ENCODE results near the gene KCNH2.

KCNH2 gene

GRCh38 chr7:150969475-150969874 lies 8.6 kb downstream of the KCNH2 start:
- Histone ChIP-seq H3K4me1 (ENCODE audit: control insufficient read depth in 1 of 2, insufficient read depth in 2 of 2, low read length in 2 of 2) (peaks cover 6 to 31% of the 10 kb centered on the region in 2 donors), H3K9ac (ENCODE audit: low read depth in 1 of 2, low read length in 2 of 2) (no peak overlapping the region), H3K4me3 (ENCODE audit: low read depth in 1 of 2, low read length in 2 of 2) (no peak overlapping the region), H3K36me3 (ENCODE audit: control insufficient read depth in 1 of 2, insufficient read depth in 2 of 2, low read length in 2 of 2) (no peaks in the 10 kb centered on the region), H3K9me3 (ENCODE audit: control insufficient read depth in 1 of 2, low read length in 2 of 2) (no peaks in the 10 kb centered on the region), H3K27me3 (ENCODE audit: control insufficient read depth in 1 of 2, insufficient read depth in 2 of 2, low read length in 2 of 2) (no peaks in the 10 kb centered on the region), H3K27ac (ENCODE audit: low read depth, low read length) (no peak overlapping the region)

- no peak overlapping the region for H3K27ac ChIP-seq (ENCODE audit: low read depth, low read length)
- H3K27me3 ChIP-seq (ENCODE audit: control insufficient read depth in 1 of 2, insufficient read depth in 2 of 2, low read length in 2 of 2), result no peaks in the 10 kb centered on the region
- no peaks in the 10 kb centered on the region for H3K9me3 ChIP-seq (ENCODE audit: control insufficient read depth in 1 of 2, low read length in 2 of 2)
- H3K9ac ChIP-seq (ENCODE audit: low read depth in 1 of 2, low read length in 2 of 2), result no peak overlapping the region
- peaks cover 6 to 26% of the 10 kb centered on the region in 2 donors for H3K4me1 ChIP-seq (ENCODE audit: control insufficient read depth in 1 of 2, insufficient read depth in 2 of 2, low read length in 2 of 2)
- no peaks in the 10 kb centered on the region for H3K36me3 ChIP-seq (ENCODE audit: control insufficient read depth in 1 of 2, insufficient read depth in 2 of 2, low read length in 2 of 2)
- no peak overlapping the region for H3K4me3 ChIP-seq (ENCODE audit: low read depth in 1 of 2, low read length in 2 of 2)
Observed at GRCh38 chr7:150968734-150969372, 9.3 kb downstream of the KCNH2 start.

GRCh38 chr7:150968056-150968733 lies 9.9 kb downstream of the KCNH2 start:
- Histone ChIP-seq H3K27me3 (ENCODE audit: control insufficient read depth in 1 of 2, insufficient read depth in 2 of 2, low read length in 2 of 2) (no peaks in the 10 kb centered on the region), H3K4me3 (ENCODE audit: low read depth in 1 of 2, low read length in 2 of 2) (no peak overlapping the region), H3K36me3 (ENCODE audit: control insufficient read depth in 1 of 2, insufficient read depth in 2 of 2, low read length in 2 of 2) (no peaks in the 10 kb centered on the region), H3K9me3 (ENCODE audit: control insufficient read depth in 1 of 2, low read length in 2 of 2) (no peaks in the 10 kb centered on the region), H3K27ac (ENCODE audit: low read depth, low read length) (no peak overlapping the region), H3K4me1 (ENCODE audit: control insufficient read depth in 1 of 2, insufficient read depth in 2 of 2, low read length in 2 of 2) (peaks cover 6 to 19% of the 10 kb centered on the region in 2 donors), H3K9ac (ENCODE audit: low read depth in 1 of 2, low read length in 2 of 2) (no peak overlapping the region)

GRCh38 chr7:150967349-150967748 lies 10.8 kb downstream of the KCNH2 start:
- H3K4me1 ChIP-seq (ENCODE audit: control insufficient read depth in 1 of 2, insufficient read depth in 2 of 2, low read length in 2 of 2), result peaks cover 6 to 14% of the 10 kb centered on the region in 2 donors
- no peak overlapping the region for H3K27ac ChIP-seq (ENCODE audit: low read depth, low read length)
- no peak overlapping the region for H3K4me3 ChIP-seq (ENCODE audit: low read depth in 1 of 2, low read length in 2 of 2)
- H3K27me3 ChIP-seq (ENCODE audit: control insufficient read depth in 1 of 2, insufficient read depth in 2 of 2, low read length in 2 of 2), result no peaks in the 10 kb centered on the region
- H3K36me3 ChIP-seq (ENCODE audit: control insufficient read depth in 1 of 2, insufficient read depth in 2 of 2, low read length in 2 of 2), result no peaks in the 10 kb centered on the region
- no peaks in the 10 kb centered on the region for H3K9me3 ChIP-seq (ENCODE audit: control insufficient read depth in 1 of 2, low read length in 2 of 2)
- H3K9ac ChIP-seq (ENCODE audit: low read depth in 1 of 2, low read length in 2 of 2), result no peak overlapping the region

GRCh38 chr7:150966002-150966401 lies 12.1 kb downstream of the KCNH2 start:
- no peaks in the 10 kb centered on the region for H3K9me3 ChIP-seq (ENCODE audit: control insufficient read depth in 1 of 2, low read length in 2 of 2)
- no peaks in the 10 kb centered on the region for H3K27me3 ChIP-seq (ENCODE audit: control insufficient read depth in 1 of 2, insufficient read depth in 2 of 2, low read length in 2 of 2)
- no peak overlapping the region for H3K27ac ChIP-seq (ENCODE audit: low read depth, low read length)
- no peak overlapping the region for H3K9ac ChIP-seq (ENCODE audit: low read depth in 1 of 2, low read length in 2 of 2)
- no peak overlapping the region for H3K4me3 ChIP-seq (ENCODE audit: low read depth in 1 of 2, low read length in 2 of 2)
- H3K36me3 ChIP-seq (ENCODE audit: control insufficient read depth in 1 of 2, insufficient read depth in 2 of 2, low read length in 2 of 2), result no peaks in the 10 kb centered on the region
- peaks cover 0 to 5% of the 10 kb centered on the region in 2 donors for H3K4me1 ChIP-seq (ENCODE audit: control insufficient read depth in 1 of 2, insufficient read depth in 2 of 2, low read length in 2 of 2)

- Histone ChIP-seq H3K9ac (ENCODE audit: low read depth in 1 of 2, low read length in 2 of 2) (no peak overlapping the region), H3K9me3 (ENCODE audit: control insufficient read depth in 1 of 2, low read length in 2 of 2) (no peaks in the 10 kb centered on the region), H3K4me3 (ENCODE audit: low read depth in 1 of 2, low read length in 2 of 2) (no peak overlapping the region), H3K36me3 (ENCODE audit: control insufficient read depth in 1 of 2, insufficient read depth in 2 of 2, low read length in 2 of 2) (no peaks in the 10 kb centered on the region), H3K4me1 (ENCODE audit: control insufficient read depth in 1 of 2, insufficient read depth in 2 of 2, low read length in 2 of 2) (peaks cover 0 to 5% of the 10 kb centered on the region in 2 donors), H3K27ac (ENCODE audit: low read depth, low read length) (no peak overlapping the region), H3K27me3 (ENCODE audit: control insufficient read depth in 1 of 2, insufficient read depth in 2 of 2, low read length in 2 of 2) (no peaks in the 10 kb centered on the region)
Observed at GRCh38 chr7:150965273-150965830, 12.8 kb downstream of the KCNH2 start.

GRCh38 chr7:150964593-150965111 lies 13.5 kb downstream of the KCNH2 start:
- Histone ChIP-seq H3K27me3 (ENCODE audit: control insufficient read depth in 1 of 2, insufficient read depth in 2 of 2, low read length in 2 of 2) (no peaks in the 10 kb centered on the region), H3K9ac (ENCODE audit: low read depth in 1 of 2, low read length in 2 of 2) (no peak overlapping the region), H3K27ac (ENCODE audit: low read depth, low read length) (no peak overlapping the region), H3K4me1 (ENCODE audit: control insufficient read depth in 1 of 2, insufficient read depth in 2 of 2, low read length in 2 of 2) (peaks cover 0 to 5% of the 10 kb centered on the region in 2 donors), H3K36me3 (ENCODE audit: control insufficient read depth in 1 of 2, insufficient read depth in 2 of 2, low read length in 2 of 2) (no peaks in the 10 kb centered on the region), H3K9me3 (ENCODE audit: control insufficient read depth in 1 of 2, low read length in 2 of 2) (no peaks in the 10 kb centered on the region), H3K4me3 (ENCODE audit: low read depth in 1 of 2, low read length in 2 of 2) (no peak overlapping the region)

GRCh38 chr7:150963707-150964559 lies 14.2 kb downstream of the KCNH2 start:
- no peak overlapping the region for H3K9ac ChIP-seq (ENCODE audit: low read depth in 1 of 2, low read length in 2 of 2)
- H3K4me1 ChIP-seq (ENCODE audit: control insufficient read depth in 1 of 2, insufficient read depth in 2 of 2, low read length in 2 of 2), result peaks cover 0 to 5% of the 10 kb centered on the region in 2 donors
- no peak overlapping the region for H3K27ac ChIP-seq (ENCODE audit: low read depth, low read length)
- H3K9me3 ChIP-seq (ENCODE audit: control insufficient read depth in 1 of 2, low read length in 2 of 2), result no peaks in the 10 kb centered on the region
- no peaks in the 10 kb centered on the region for H3K36me3 ChIP-seq (ENCODE audit: control insufficient read depth in 1 of 2, insufficient read depth in 2 of 2, low read length in 2 of 2)
- H3K27me3 ChIP-seq (ENCODE audit: control insufficient read depth in 1 of 2, insufficient read depth in 2 of 2, low read length in 2 of 2), result no peaks in the 10 kb centered on the region
- H3K4me3 ChIP-seq (ENCODE audit: low read depth in 1 of 2, low read length in 2 of 2), result no peak overlapping the region

- no peak overlapping the region for H3K4me3 ChIP-seq (ENCODE audit: low read depth in 1 of 2, low read length in 2 of 2)
- no peak overlapping the region for H3K27ac ChIP-seq (ENCODE audit: low read depth, low read length)
- H3K9me3 ChIP-seq (ENCODE audit: control insufficient read depth in 1 of 2, low read length in 2 of 2), result no peaks in the 10 kb centered on the region
- H3K27me3 ChIP-seq (ENCODE audit: control insufficient read depth in 1 of 2, insufficient read depth in 2 of 2, low read length in 2 of 2), result no peaks in the 10 kb centered on the region
- peaks cover 0 to 5% of the 10 kb centered on the region in 2 donors for H3K4me1 ChIP-seq (ENCODE audit: control insufficient read depth in 1 of 2, insufficient read depth in 2 of 2, low read length in 2 of 2)
- no peaks in the 10 kb centered on the region for H3K36me3 ChIP-seq (ENCODE audit: control insufficient read depth in 1 of 2, insufficient read depth in 2 of 2, low read length in 2 of 2)
- no peak overlapping the region for H3K9ac ChIP-seq (ENCODE audit: low read depth in 1 of 2, low read length in 2 of 2)
Observed at GRCh38 chr7:150962553-150963399, 15.3 kb downstream of the KCNH2 start.
